Astrocyte (in vitro differentiated cells and primary cell): ENCODE data around the gene YIF1A. TPM values are rescaled to one million over a fixed set of nuclear protein-coding genes. Genes with fewer than 3 reads are reported as not detected.

Experiments
- DNase-seq: peaks from one replicate; pipeline ENCODE4 v3.0.0-alpha.2; 2010; ENCODE audit warnings: low read depth
- FAIRE-seq: peaks from 2 replicates; lab custom pipeline; 2011; peaks lifted over from hg19 to GRCh38; lab: Jason Lieb, UNC
- H2AFZ ChIP-seq: 2 replicates; pipeline ENCODE4 v1.6.0; 2012; ENCODE audit warnings: low read depth, low read length, inconsistent platforms
- H3K27ac ChIP-seq: 2 replicates; pipeline ENCODE4 v1.5.1; 2011; ENCODE audit warnings: low read depth, low read length, inconsistent platforms
- H3K27me3 ChIP-seq: 2 replicates; pipeline ENCODE4 v1.6.0; 2011; ENCODE audit warnings: low read length, inconsistent platforms; ENCODE audit not compliant: insufficient read depth
- H3K36me3 ChIP-seq: 2 replicates; pipeline ENCODE4 v1.5.1; 2011; ENCODE audit warnings: low read length, inconsistent platforms; ENCODE audit not compliant: insufficient read depth
- H3K4me1 ChIP-seq: 2 replicates; pipeline ENCODE4 v1.5.1; 2011; ENCODE audit warnings: low read length, inconsistent platforms; ENCODE audit not compliant: insufficient read depth
- H3K4me2 ChIP-seq: 2 replicates; pipeline ENCODE4 v1.6.0; 2012; ENCODE audit warnings: low read length, inconsistent platforms
- H3K4me3 ChIP-seq: 2 replicates; pipeline ENCODE4 v1.5.1; 2011; ENCODE audit warnings: low read depth, mild to moderate bottlenecking, low read length, inconsistent platforms; ENCODE audit not compliant: insufficient read depth
- H3K79me2 ChIP-seq: 2 replicates; pipeline ENCODE4 v1.6.0; 2012; ENCODE audit warnings: mild to moderate bottlenecking, low read length, inconsistent platforms; ENCODE audit not compliant: insufficient read depth
- H3K9ac ChIP-seq: 2 replicates; pipeline ENCODE4 v1.6.0; 2012; ENCODE audit warnings: mild to moderate bottlenecking, low read length, inconsistent platforms
- H3K9me3 ChIP-seq: 2 replicates; pipeline ENCODE4 v1.5.1; 2012; ENCODE audit warnings: low read depth, mild to moderate bottlenecking, low read length, inconsistent platforms; ENCODE audit not compliant: insufficient read depth
- H4K20me1 ChIP-seq: 2 replicates; pipeline ENCODE4 v1.6.0; 2012; ENCODE audit warnings: low read length, inconsistent platforms; ENCODE audit not compliant: insufficient read depth
- H3K27ac Mint-ChIP-seq: one replicate; pipeline ENCODE4 v1.8.0; 2021; ENCODE audit warnings: mild to moderate bottlenecking, mixed read lengths; ENCODE audit not compliant: unreplicated experiment
- H3K27me3 Mint-ChIP-seq: one replicate; pipeline ENCODE4 v1.8.0; 2021; ENCODE audit warnings: low read depth, mixed read lengths; ENCODE audit not compliant: unreplicated experiment
- H3K36me3 Mint-ChIP-seq: one replicate; pipeline ENCODE4 v1.8.0; 2021; ENCODE audit warnings: low read depth, mixed read lengths; ENCODE audit not compliant: unreplicated experiment
- H3K4me1 Mint-ChIP-seq: one replicate; pipeline ENCODE4 v1.8.0; 2021; ENCODE audit warnings: low read depth, mixed read lengths; ENCODE audit not compliant: unreplicated experiment
- H3K4me3 Mint-ChIP-seq: one replicate; pipeline ENCODE4 v1.8.0; 2021; ENCODE audit warnings: mild to moderate bottlenecking, moderate library complexity, mixed read lengths; ENCODE audit not compliant: unreplicated experiment
- H3K9me3 Mint-ChIP-seq: one replicate; pipeline ENCODE4 v1.8.0; 2021; ENCODE audit warnings: mild to moderate bottlenecking, mixed read lengths; ENCODE audit not compliant: unreplicated experiment
- CTCF ChIP-seq: IDR thresholded peaks from 2 replicates; pipeline ENCODE4 v1.5.1; 2011; ENCODE audit warnings: low read depth, mild to moderate bottlenecking, inconsistent platforms, low read length, moderate library complexity; ENCODE audit not compliant: insufficient read depth
- EZH2 ChIP-seq: IDR thresholded peaks from 2 replicates; pipeline ENCODE4 v1.6.1; 2012; ENCODE audit warnings: mild to moderate bottlenecking, low read length, inconsistent platforms; ENCODE audit not compliant: insufficient read depth
- total RNA-seq: library from RNA; stranded (reverse); gene quantifications from 2 replicates; pipeline ENCODE4 v1.2.1, GENCODE V29; 2021

Gene YIF1A
- total RNA-seq, 1 donor from 2014 or later: 129 TPM

DNA sequence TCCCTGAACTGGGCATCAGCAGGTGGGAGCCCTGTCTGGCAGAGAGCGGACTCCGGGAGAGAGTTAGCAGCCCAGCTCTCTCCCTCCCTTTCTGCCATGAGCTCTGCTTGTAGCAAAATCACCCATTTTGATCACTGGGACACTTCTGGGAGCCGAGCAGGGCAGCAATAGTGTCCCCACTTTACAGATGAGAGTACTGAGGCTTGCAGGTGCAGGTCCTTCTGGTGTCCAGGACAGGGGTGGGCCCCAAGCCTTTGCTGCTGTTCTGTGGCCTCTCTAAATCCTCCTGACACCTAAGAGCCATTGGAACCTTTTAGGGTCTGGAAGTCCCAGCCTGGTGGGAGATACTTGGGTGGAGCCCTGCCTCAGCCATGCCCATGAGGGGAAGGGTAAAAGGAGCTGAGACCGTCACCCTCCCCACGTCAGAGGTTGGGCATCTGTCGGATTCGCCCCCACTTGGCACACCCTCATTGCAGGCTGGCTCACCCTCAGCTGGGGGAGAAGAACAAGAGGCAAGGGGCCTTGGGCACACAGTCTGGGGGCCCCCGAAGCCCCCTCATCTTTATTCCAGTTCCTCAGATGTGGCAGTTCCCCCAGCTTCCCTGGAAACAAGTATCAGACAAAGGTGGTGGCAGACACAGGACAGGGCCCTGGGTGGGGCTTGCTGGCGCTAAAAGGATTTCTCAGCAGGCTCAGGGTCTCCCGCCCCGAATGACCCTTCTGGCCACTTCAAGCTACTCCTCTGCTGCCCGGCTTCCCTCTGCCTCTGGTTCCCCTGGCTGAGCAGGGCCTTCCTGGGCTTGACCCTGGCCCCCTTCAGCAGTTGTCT, 42.8 kb upstream of the YIF1A start:
- H3K4me1 Mint-ChIP-seq: peaks cover 26% of the 10 kb centered on the region
- DNase-seq: no peak
- peaks cover 27% of the 10 kb centered on the region for H3K79me2 ChIP-seq
- no peak for FAIRE-seq
- H3K9ac ChIP-seq: no peak overlapping the region
- no peaks in the 10 kb centered on the region for H3K27me3 ChIP-seq
- no peak overlapping the region for H3K4me2 ChIP-seq
- no peak overlapping the region for H2AFZ ChIP-seq
- peaks cover 43% of the 10 kb centered on the region for H4K20me1 ChIP-seq
- peaks cover 2% of the 10 kb centered on the region for H3K9me3 Mint-ChIP-seq
- peaks cover 5% of the 10 kb centered on the region for H3K36me3 Mint-ChIP-seq
- TF ChIP-seq EZH2 (no peak), CTCF (no peak)
- no peak overlapping the region for H3K27ac Mint-ChIP-seq
- no peak overlapping the region for H3K4me3 Mint-ChIP-seq
- H3K4me1 ChIP-seq: peaks cover 46% of the 10 kb centered on the region
- H3K27ac ChIP-seq: no peak overlapping the region
- no peak overlapping the region for H3K4me3 ChIP-seq
- no peaks in the 10 kb centered on the region for H3K9me3 ChIP-seq
- no peaks in the 10 kb centered on the region for H3K27me3 Mint-ChIP-seq
- peaks cover 3% of the 10 kb centered on the region for H3K36me3 ChIP-seq

DNA sequence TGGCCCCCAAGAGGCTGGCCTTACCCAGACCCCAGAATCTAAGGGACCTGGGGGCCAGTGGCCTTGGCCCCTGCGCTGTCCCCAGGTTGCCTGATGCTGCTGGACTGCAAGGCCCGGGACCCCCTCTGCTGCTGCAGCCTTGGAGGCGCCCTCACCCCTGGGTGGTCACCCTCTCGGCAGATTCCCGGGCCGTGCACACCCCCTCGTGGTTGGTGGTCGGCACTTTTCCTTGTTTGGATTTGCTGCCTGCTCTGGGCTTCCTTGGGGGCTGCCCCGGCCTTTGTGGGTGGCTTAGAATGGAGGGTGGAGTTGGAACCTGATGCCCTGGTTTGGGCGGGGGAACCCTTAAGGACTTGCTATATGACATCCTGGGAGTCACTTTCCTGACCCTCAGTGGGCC, 42.0 kb upstream of the YIF1A start:
- Mint-ChIP-seq H3K4me1 (peaks cover 23% of the 10 kb centered on the region), H3K27ac (no peak overlapping the region), H3K27me3 (no peaks in the 10 kb centered on the region), H3K9me3 (peaks cover 2% of the 10 kb centered on the region), H3K36me3 (peaks cover 5% of the 10 kb centered on the region), H3K4me3 (no peak overlapping the region)
- H3K4me3 ChIP-seq: no peak overlapping the region
- DNase-seq (no peak), FAIRE-seq (no peak)
- H3K79me2 ChIP-seq: peaks cover 27% of the 10 kb centered on the region
- H2AFZ ChIP-seq: no peak overlapping the region
- H3K27me3 ChIP-seq: no peaks in the 10 kb centered on the region
- peaks cover 43% of the 10 kb centered on the region for H4K20me1 ChIP-seq
- no peaks in the 10 kb centered on the region for H3K9me3 ChIP-seq
- H3K27ac ChIP-seq: no peak overlapping the region
- no peak overlapping the region for H3K4me2 ChIP-seq
- TF ChIP-seq EZH2: no peak
- TF ChIP-seq CTCF: no peak
- H3K9ac ChIP-seq: no peak overlapping the region
- peaks cover 3% of the 10 kb centered on the region for H3K36me3 ChIP-seq
- H3K4me1 ChIP-seq: peaks cover 47% of the 10 kb centered on the region

DNA sequence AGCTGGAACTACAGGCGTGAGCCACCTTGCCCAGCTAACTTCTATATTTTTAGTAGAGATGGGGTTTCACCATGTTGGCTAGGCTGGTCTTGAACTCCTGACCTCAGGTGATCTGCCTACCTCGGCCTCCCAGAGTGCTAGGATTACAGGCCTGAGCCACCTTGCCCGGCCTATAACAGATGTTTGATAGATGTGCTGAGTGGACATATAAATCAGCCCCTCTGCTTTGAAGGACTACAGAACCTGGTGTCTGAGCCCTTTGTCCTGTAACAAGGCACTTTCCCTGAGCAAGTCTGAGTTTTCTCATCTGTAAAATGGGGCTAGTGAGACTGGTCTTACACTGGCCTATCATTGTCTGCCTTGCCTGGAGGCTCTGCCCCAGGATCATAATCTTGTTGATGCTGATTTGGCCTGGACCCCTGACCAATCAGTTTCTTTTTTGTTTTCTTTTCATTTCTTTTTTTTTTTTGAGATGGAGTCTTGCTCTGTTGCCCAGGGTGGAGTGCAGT, 40.3 kb upstream of the YIF1A start:
- no peak overlapping the region for H3K9ac ChIP-seq

More for the DNA sequence above, 40.3 kb upstream of the YIF1A start:
- H3K79me2 ChIP-seq: peaks cover 11% of the 10 kb centered on the region
- H3K4me3 ChIP-seq: no peak overlapping the region
- no peak overlapping the region for H3K4me2 ChIP-seq
- no peaks in the 10 kb centered on the region for H3K27me3 Mint-ChIP-seq
- H3K4me3 Mint-ChIP-seq: no peak overlapping the region
- H2AFZ ChIP-seq: no peak overlapping the region
- H3K9me3 Mint-ChIP-seq: peaks cover 2% of the 10 kb centered on the region
- TF ChIP-seq CTCF (no peak), EZH2 (no peak)
- no peak overlapping the region for H3K27ac Mint-ChIP-seq
- peaks cover 49% of the 10 kb centered on the region for H3K4me1 ChIP-seq
- H3K9me3 ChIP-seq: no peaks in the 10 kb centered on the region
- peaks cover 32% of the 10 kb centered on the region for H3K4me1 Mint-ChIP-seq
- FAIRE-seq (no peak), DNase-seq (no peak)
- H4K20me1 ChIP-seq: peaks cover 32% of the 10 kb centered on the region
- H3K36me3 Mint-ChIP-seq: peaks cover 5% of the 10 kb centered on the region
- H3K27me3 ChIP-seq: no peaks in the 10 kb centered on the region
- peaks cover 3% of the 10 kb centered on the region for H3K36me3 ChIP-seq
- no peak overlapping the region for H3K27ac ChIP-seq
